ENCODE measurements around the gene MTMR6.

MTMR6 gene

GRCh38 chr13:25280396-25280795 is 6.9 kb downstream of the MTMR6 start:
- DNase-seq (ENCODE audit: low read depth, low spot score): no peak

GRCh38 chr13:25276748-25277147 is 10.5 kb downstream of the MTMR6 start:
- DNase-seq (ENCODE audit: low read depth, low spot score): no peak

GRCh38 chr13:25268561-25268960 is 18.7 kb downstream of the MTMR6 start:
- no peak for DNase-seq (ENCODE audit: low read depth, low spot score)

- no peak for DNase-seq (ENCODE audit: low read depth, low spot score)
These were observed 19.6 kb downstream of the MTMR6 start for GRCh38 chr13:25267715-25268114.

GRCh38 chr13:25266706-25267105 is 20.6 kb downstream of the MTMR6 start:
- no peak for DNase-seq (ENCODE audit: low read depth, low spot score)

- no peak for DNase-seq (ENCODE audit: low read depth, low spot score)
These were observed 25.0 kb downstream of the MTMR6 start for GRCh38 chr13:25262261-25262660.

- no peak for DNase-seq (ENCODE audit: low read depth, low spot score)
These were observed 33.6 kb downstream of the MTMR6 start for GRCh38 chr13:25253702-25254101.

- no peak for DNase-seq (ENCODE audit: low read depth, low spot score)
These were observed 34.5 kb downstream of the MTMR6 start for GRCh38 chr13:25252752-25253151.

- DNase-seq (ENCODE audit: low read depth, low spot score): no peak
These were observed 35.1 kb downstream of the MTMR6 start for GRCh38 chr13:25252225-25252624.

GRCh38 chr13:25249001-25249543 is 38.2 kb downstream of the MTMR6 start:
- DNase-seq (ENCODE audit: low read depth, low spot score): no peak

GRCh38 chr13:25248071-25248470 is 39.2 kb downstream of the MTMR6 start:
- DNase-seq (ENCODE audit: low read depth, low spot score): no peak

GRCh38 chr13:25247360-25247759 is 39.9 kb downstream of the MTMR6 start:
- no peak for DNase-seq (ENCODE audit: low read depth, low spot score)

GRCh38 chr13:25244123-25244522 is 43.2 kb downstream of the MTMR6 start:
- no peak for DNase-seq (ENCODE audit: low read depth, low spot score)

GRCh38 chr13:25242956-25243355 is 44.3 kb downstream of the MTMR6 start:
- DNase-seq (ENCODE audit: low read depth, low spot score): no peak

- DNase-seq (ENCODE audit: low read depth, low spot score): no peak
These were observed 46.3 kb downstream of the MTMR6 start for GRCh38 chr13:25241007-25241406.

GRCh38 chr13:25237083-25237482 is 50.2 kb downstream of the MTMR6 start:
- no peak for DNase-seq (ENCODE audit: low read depth, low spot score)

- DNase-seq (ENCODE audit: low read depth, low spot score): no peak
These were observed 53.4 kb downstream of the MTMR6 start for GRCh38 chr13:25233861-25234260.

- no peak for DNase-seq (ENCODE audit: low read depth, low spot score)
These were observed 54.3 kb downstream of the MTMR6 start for GRCh38 chr13:25232937-25233515.

- DNase-seq (ENCODE audit: low read depth, low spot score): no peak
These were observed 55.8 kb downstream of the MTMR6 start for GRCh38 chr13:25231517-25231916.

- no peak for DNase-seq (ENCODE audit: low read depth, low spot score)
These were observed 59.6 kb downstream of the MTMR6 start for GRCh38 chr13:25227690-25228089.

- no peak for DNase-seq (ENCODE audit: low read depth, low spot score)
These were observed 61.3 kb downstream of the MTMR6 start for GRCh38 chr13:25225970-25226369.

GRCh38 chr13:25224151-25224550 is 63.1 kb downstream of the MTMR6 start:
- no peak for DNase-seq (ENCODE audit: low read depth, low spot score)

GRCh38 chr13:25222740-25223139 is 64.5 kb downstream of the MTMR6 start:
- no peak for DNase-seq (ENCODE audit: low read depth, low spot score)

- no peak for DNase-seq (ENCODE audit: low read depth, low spot score)
These were observed 69.3 kb downstream of the MTMR6 start for GRCh38 chr13:25218019-25218418.

All from activated CD4-positive, CD25-positive, alpha-beta regulatory T cell treated with anti-CD3 and anti-CD28 coated beads, Interleukin-2, amount 50 U/mL, for 16 hours (primary cell).